Astrocyte of the cerebellum (primary cell): ENCODE results near the gene BIVM.

ENCODE experiments used
- DNase-seq: peaks from one replicate; pipeline ENCODE4 v3.0.0-alpha.2; 2011; ENCODE audit warnings: low read depth
- H3K4me3 ChIP-seq: 2 replicates; pipeline ENCODE4 v1.5.1; 2011; ENCODE audit warnings: mild to moderate bottlenecking, low read depth, low read length, moderate library complexity
- CTCF ChIP-seq: IDR thresholded peaks from 2 replicates; pipeline ENCODE4 v1.5.1; 2012; ENCODE audit warnings: low read length, low read depth, moderate library complexity, mild to moderate bottlenecking; ENCODE audit errors: missing control alignments
- in situ Hi-C: cut with HindIII; loops from 2 replicates; pipeline ENCODE4 v1.10.0; 2017; ENCODE audit warnings: low sequenced_read_pairs

BIVM gene

DNA sequence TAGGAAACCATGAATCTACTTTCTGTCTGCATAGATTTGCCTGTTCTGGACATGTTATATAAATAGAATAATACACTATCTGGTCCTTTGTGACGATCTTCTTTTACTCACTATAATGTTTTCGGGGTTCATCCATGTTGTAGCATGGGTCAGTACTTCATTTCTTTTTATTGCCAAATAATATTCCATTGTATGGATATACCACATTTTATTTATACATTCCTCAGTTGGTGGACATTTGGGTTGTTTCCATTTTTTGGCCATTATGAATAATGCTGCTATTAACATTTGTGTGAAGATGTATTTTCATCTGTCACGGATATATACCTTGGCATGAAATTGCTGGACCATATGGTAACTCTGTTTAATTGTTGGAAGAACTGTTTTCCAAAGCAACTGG is 6.8 kb downstream of the BIVM start:
- H3K4me3 ChIP-seq: no peak overlapping the region
- no peak for TF ChIP-seq CTCF
- DNase-seq: no peak
- in situ Hi-C loops: no loop called here

DNA sequence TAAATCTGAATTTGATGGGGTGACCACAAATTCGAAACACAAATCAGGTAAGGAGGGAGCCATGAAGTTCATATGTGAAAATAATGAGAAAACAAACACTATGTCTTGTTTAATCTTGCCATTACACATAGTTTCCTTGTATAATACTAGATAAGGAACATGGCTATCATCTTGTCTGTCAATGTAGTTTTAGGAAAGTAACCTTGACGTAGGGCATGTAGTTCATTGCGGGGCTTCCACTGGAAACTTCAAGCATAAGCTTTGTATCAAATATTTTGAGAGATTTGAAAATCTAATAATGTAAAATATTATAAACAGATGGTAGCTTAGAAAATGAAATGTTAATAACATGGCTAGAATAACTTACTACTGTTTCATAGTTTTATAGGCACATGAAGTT is 8.8 kb downstream of the BIVM start:
- in situ Hi-C loops: no loop called here
- no peak for TF ChIP-seq CTCF

DNA sequence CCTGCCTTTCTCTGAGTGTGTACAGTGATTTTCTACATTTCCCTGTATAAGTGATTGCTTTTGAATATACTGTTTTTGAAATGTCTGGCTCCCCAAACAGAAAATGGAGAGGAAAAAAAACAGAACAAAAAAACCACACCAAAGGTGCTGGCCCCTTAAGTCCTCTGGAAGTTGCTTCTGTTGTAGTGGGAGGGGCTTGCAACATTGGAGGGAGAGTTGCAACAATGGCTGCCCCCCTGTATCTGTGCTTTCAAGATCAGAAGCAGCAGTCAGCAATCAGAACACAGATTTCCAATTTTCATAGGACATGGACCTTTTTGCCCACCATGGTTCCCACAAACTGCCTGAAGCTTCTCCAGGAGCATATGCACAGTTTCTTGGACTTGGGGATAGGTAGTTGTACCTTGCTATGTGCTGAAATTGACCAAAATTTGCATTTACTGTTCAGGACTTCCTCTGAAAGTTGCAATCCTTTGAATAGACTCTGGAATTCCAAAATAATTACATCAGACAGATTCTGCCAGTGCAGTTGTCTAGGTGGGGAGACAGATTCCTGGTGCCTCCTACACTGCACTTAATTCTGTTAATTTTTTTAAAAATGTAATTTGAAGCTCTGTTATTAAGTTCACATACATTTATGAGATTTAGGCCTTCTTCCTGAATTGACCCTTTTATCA is 13.8 kb downstream of the BIVM start:
- no peak overlapping the region for H3K4me3 ChIP-seq
- in situ Hi-C loops: no loop called here
- no peak for TF ChIP-seq CTCF
- DNase-seq: no peak

More for the DNA sequence above, 8.8 kb downstream of the BIVM start:
- no peak for DNase-seq
- H3K4me3 ChIP-seq: no peak overlapping the region

GRCh38 chr13:102814025-102814607 is 15.2 kb downstream of the BIVM start:
- no peak for TF ChIP-seq CTCF
- DNase-seq: no peak
- in situ Hi-C loops: no loop called here
- H3K4me3 ChIP-seq: no peak overlapping the region

- in situ Hi-C loops: no loop called here
- TF ChIP-seq CTCF: no peak
- DNase-seq: no peak
- no peak overlapping the region for H3K4me3 ChIP-seq
Observed at GRCh38 chr13:102814793-102815192, 15.9 kb downstream of the BIVM start.

- in situ Hi-C loops: no loop called here
- no peak for TF ChIP-seq CTCF
- no peak for DNase-seq
- no peak overlapping the region for H3K4me3 ChIP-seq
Observed at GRCh38 chr13:102815788-102816187, 16.9 kb downstream of the BIVM start.
